ENCODE data around the gene GNG5.
"Not testable (repeated sequence)": the region's sequence is repeated elsewhere in the genome, so short reads cannot be mapped to it uniquely, and the experiment has no call there.

Gene GNG5

GRCh38 chr1:84506002-84506728 lies at the start of gene GNG5, which contains the start of gene SPATA1:
TSS of gene GNG5 (minus strand) at chr1:84506581. CDS start at chr1:84506091, 490 bp downstream.
TSS of gene SPATA1 (plus strand) at chr1:84506386. CDS start at chr1:84516360, 9,974 bp downstream.
- DNase-seq = peak; percentile 97

DNA sequence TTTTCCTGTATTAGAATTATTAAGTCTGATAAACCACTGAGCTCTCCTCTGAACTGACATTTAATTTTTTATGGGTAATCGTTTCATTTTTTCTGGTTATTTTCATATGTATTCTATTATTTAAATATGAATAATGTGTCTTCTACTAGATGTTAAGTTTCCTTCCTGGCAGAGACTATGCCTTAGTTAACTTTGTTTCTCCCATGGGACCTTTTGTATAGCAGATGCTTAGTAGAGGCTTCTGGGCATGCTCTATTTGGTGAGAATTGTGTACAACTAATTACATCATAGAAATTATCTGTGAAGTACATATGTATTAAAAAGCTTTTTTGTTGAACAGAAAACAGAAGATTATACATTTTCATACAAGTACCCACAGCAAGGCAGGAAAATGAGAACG lies 44.4 kb upstream of the GNG5 start:
- DNase-seq = no peak

GRCh38 chr1:84541679-84542078 lies 35.3 kb upstream of the GNG5 start:
- no peak for DNase-seq

GRCh38 chr1:84540759-84541158 lies 34.4 kb upstream of the GNG5 start:
- no peak for DNase-seq

GRCh38 chr1:84539972-84540371 lies 33.6 kb upstream of the GNG5 start:
- DNase-seq = no peak

GRCh38 chr1:84538599-84538998 lies 32.2 kb upstream of the GNG5 start:
- DNase-seq = no peak

DNA sequence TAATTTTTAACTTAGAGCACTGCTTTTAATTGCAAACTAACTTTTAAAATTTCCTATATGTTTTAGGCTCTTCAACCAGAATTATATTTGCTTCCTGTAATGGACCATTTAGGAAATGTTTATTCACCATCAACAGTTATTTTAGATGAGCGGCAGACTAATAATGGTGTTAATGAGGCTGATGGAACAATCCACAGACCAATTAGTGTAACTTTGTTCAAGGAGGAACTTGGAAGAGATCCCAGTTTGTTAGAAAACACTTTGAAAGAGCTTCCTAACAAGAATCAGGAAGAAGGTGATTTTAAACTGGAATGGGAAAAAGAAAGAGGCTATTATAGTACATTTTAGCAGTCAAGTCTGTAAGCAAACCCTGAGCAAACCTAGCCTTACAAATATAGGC lies 19.4 kb upstream of the GNG5 start:
- no peak for DNase-seq

DNA sequence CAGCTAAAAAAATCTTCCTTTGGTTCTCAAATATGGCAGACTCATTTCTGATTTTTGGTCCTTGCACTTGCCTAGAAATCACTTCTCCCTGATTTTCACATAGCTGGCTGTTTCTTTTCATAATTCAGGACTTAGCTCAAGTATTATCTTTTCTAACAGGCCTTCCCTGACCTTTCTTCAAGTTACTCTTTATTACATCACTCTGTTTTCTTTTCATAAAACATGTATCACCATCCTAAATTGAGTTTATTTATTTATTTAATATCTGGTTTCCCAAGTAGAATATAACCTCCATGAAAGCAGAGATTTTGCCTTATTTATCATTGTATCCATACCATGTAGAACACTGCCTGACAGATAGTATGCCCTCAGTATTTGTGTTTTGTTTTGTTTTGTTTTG lies 18.2 kb upstream of the GNG5 start:
- no peak for DNase-seq

DNA sequence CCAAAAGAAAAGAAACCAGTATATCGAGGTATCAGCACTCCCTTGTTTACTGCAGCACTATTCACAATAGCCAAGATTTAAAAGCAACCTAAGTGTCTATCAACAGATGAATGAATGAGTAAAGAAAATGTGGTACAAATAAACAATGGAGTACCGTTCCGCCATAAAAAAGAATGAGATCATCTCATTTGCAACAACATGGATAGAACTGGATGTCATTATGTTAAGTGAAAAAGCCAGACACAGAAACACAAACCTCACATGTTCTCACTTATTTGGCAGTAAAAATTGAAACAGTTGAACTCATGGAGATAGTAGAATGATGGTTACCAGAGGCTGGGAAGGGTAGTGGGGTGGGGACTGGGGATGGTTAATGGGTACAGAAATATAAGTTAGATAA lies 4.3 kb upstream of the GNG5 start:
- DNase-seq = no peak

- no peak for DNase-seq
These were observed 3.8 kb upstream of the GNG5 start for GRCh38 chr1:84510165-84510564.

DNA sequence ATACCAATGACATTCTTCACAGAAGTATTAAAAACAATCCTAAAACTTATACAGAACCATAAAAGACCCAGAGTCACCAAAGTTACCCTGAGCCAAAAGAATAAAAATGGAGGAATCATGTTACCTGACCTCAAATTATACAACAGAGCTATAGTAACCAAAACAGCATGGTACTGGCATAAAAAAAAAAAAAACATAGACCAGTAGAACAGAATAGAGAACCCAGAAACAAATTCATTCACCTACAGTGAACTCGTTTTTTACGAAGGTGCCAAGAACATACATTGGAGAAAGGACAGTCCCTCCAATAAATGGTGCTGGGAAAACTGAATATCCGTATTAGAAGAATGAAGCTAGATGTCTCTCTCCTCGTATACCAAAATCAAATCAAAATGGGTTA lies 2.6 kb upstream of the GNG5 start:
- no peak for DNase-seq

DNA sequence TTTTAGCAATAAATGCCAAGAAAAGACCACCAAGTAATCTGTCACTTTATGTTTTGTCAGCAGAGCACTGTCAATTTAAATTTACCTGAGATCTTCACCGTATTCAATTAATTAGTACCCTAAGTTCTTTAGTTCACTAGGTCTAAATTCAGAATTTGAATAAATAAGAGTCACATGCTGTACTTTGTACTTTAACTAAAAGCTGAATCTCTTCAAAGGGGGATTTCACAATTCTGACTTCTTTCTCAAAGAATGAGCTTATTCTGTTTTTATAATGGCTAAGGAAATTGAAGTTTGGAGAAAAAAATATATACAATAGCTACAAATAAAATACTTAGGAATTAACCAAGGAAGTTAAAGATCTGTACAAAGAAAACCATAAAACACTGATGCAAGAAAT lies 2.1 kb upstream of the GNG5 start:
- no peak for DNase-seq

DNA sequence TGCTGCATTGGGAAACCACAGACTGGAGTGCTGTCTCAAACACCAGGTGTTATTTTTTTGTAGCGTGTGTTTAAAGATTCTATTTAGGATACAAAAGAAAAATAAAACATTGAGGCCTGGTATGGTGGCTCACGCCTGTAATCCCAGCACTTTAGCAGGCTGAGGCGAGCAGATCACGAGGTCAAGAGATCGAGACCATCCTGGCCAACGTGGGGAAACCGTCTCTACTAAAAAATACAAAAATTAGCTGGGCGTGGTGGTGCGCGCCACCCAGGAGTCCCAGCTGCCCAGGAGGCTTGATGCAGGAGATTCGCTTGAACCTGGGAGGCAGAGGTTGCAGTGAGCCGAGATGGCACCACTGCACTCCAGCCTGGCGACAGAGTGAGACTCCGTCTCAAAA lies 1.5 kb upstream of the GNG5 start:
- DNase-seq = not testable (repeated sequence)

GRCh38 chr1:84506729-84507453 lies 510 bp upstream of the GNG5 start:
- no peak for DNase-seq

DNA sequence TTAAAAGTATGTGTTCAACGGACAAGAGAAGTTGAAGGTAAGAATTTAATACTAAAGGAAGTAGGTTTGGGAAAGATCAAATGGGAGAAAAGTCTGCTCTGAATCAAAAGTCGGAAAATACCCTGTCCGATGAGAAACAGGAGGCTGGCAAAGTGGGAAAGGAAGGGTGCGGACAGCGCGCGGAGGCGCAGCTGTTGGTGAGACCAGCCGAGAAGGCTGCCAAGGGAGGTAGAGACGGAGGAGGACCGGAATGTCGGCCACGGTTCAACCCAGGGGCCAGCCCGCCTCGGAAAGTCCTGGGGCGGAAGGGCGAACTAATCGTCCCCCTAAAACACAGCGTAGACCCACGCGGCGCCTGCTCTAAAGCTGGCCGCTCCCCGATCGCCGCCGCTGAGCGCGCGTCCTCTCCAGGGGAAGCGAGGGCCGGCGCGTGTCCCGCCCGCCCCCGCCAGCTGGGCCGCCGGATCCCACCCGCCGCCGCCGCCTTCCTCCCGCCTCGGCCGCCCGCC lies 834 bp downstream of the GNG5 start:
- DNase-seq = peak; percentile 79

DNA sequence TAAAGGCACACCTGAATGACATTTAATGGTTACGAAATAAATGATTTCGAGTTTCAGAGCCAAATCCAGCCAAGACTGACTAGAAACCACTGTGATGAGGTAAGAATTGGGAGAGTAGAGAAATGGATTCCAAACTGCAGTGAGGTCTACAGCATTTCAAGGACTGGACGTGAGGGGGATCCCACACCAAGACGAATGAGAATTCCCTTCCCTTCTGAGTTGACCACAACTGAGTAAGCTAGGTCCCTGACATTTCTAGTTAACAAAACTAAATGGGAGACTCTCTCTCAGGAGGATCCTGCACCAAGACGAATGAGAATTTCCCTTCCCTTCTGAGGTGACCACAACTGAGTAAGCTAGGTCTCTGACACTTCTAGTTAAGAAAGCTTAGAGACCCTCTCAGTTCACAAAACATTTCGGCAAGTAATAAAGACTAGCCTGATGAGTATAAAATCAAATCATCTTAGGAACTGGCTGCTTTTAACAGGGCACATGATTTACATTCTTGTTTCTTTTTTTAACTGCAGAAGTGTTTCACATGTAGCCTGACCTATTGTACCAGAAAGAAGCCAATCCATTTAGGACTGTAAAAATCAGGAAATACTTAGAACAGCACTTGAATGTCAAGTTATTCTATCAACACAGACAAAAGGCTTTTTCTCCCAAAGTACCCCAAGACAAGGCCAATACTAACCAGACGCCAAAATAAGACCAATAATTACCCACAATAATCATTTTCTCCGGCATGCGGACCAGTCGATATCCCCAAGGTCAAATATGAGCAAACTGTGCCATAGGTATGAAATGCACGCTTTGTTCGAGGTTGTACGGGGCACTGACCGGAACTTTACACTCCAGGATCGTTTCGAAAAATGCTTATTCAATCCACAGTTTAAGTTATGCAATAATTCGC lies 1.5 kb downstream of the GNG5 start:
- DNase-seq = no peak

GRCh38 chr1:84502927-84503326 lies 3.5 kb downstream of the GNG5 start:
- DNase-seq = no peak

GRCh38 chr1:84497631-84498275 lies 8.6 kb downstream of the GNG5 start:
- DNase-seq = no peak

DNA sequence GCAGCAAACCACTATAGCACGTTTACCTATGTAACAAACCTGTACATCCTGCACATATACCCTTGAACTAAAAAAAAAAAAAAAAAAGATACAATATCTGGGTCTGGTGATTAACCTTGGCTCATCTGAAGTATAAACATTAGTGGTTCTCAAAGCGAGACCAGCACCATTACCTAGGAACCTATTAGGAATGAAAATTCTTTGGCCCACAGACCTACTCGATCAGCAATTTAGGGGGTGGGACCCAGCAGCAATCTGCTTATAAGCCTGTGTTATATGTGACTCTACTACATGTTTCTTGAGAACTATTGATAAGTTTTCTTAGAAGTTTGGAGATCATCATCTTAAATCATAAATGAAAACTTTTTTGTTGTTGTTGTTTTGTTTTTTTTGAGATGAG lies 9.9 kb downstream of the GNG5 start:
- DNase-seq = no peak

DNA sequence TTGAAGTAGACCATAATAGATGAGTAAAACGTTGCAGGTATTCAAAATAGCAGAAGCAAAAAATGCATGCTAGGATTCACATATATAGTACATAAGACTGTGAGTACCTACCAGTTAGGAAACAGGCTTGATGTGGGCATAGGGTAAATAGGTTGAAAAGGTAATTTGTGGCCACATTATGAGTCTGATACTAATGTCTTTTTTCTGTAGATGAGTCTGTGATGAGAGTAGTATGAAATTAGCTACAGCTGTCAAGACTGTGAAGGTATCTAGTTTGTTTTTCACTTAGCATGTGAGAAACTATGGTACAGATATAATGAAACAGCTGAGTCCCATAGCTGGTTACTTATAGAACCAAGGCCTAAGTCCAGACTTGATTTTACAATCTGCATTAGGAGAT lies 12.6 kb downstream of the GNG5 start:
- no peak for DNase-seq

DNA sequence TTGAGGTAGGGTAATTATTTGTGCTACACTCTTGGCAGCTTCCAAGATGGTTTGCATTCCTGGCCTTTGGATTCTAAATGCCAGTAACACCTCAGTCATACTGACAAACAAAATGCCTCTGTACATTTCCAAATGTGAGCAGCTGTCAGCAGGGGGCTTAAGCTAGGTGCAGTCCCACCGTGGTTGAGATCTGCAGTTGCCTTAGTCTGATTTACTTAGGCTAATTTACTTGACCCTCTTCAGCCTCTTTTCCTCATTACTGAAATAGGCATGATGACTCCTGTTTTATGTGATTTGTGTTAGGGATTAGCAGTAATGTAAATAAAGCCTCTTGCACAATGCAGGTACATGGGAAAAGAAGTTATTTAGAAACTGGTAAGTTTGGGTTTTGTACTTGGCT lies 13.7 kb downstream of the GNG5 start:
- no peak for DNase-seq

GRCh38 chr1:84489766-84490165 lies 16.6 kb downstream of the GNG5 start:
- DNase-seq = no peak

GRCh38 chr1:84488107-84488506 lies 18.3 kb downstream of the GNG5 start:
- DNase-seq = no peak
